GM12865 (cell line): ENCODE data around the gene CTRB1.

ENCODE experiments used
- DNase-seq: peaks from one replicate; pipeline ENCODE4 v3.0.0; 2010; ENCODE audit warnings: low read depth
- H3K4me3 ChIP-seq: 2 replicates; pipeline ENCODE4 v1.5.1; 2011; ENCODE audit warnings: mild to moderate bottlenecking, low read depth, low read length, control low read depth
- CTCF ChIP-seq: IDR thresholded peaks from 2 replicates; pipeline ENCODE4 v1.5.1; 2011; ENCODE audit warnings: low read length, control low read depth, low read depth, inconsistent platforms; ENCODE audit not compliant: insufficient read depth; ENCODE audit errors: missing control alignments

CTRB1 gene

GRCh38 chr16:75188832-75189477 lies 29.8 kb upstream of the CTRB1 start:
- DNase-seq: no peak
- H3K4me3 ChIP-seq: no peak overlapping the region
- no peak for TF ChIP-seq CTCF

GRCh38 chr16:75189638-75190245 lies 29.0 kb upstream of the CTRB1 start:
- TF ChIP-seq CTCF: no peak
- H3K4me3 ChIP-seq: no peak overlapping the region
- DNase-seq: no peak

GRCh38 chr16:75192606-75193264 lies 26.1 kb upstream of the CTRB1 start:
- no peak for DNase-seq
- TF ChIP-seq CTCF: no peak
- H3K4me3 ChIP-seq: no peak overlapping the region

- no peak overlapping the region for H3K4me3 ChIP-seq
- no peak for DNase-seq
- no peak for TF ChIP-seq CTCF
These were observed 25.5 kb upstream of the CTRB1 start for GRCh38 chr16:75193265-75193650.

GRCh38 chr16:75193730-75194444 lies 24.9 kb upstream of the CTRB1 start:
- no peak for DNase-seq
- TF ChIP-seq CTCF: no peak

GRCh38 chr16:75195811-75196790 lies 22.7 kb upstream of the CTRB1 start:
- TF ChIP-seq CTCF: no peak
- H3K4me3 ChIP-seq: no peak overlapping the region
- DNase-seq: no peak

More at GRCh38 chr16:75193730-75194444, 24.9 kb upstream of the CTRB1 start:
- no peak overlapping the region for H3K4me3 ChIP-seq
